Measurements from ENCODE around the gene C1orf105. TPM values are rescaled to one million over a fixed set of nuclear protein-coding genes. Genes with fewer than 3 reads are reported as not detected.

C1orf105 gene
- total and polyA plus RNA-seq, 2 donors = 2.9 TPM; not detected in 1

DNA sequence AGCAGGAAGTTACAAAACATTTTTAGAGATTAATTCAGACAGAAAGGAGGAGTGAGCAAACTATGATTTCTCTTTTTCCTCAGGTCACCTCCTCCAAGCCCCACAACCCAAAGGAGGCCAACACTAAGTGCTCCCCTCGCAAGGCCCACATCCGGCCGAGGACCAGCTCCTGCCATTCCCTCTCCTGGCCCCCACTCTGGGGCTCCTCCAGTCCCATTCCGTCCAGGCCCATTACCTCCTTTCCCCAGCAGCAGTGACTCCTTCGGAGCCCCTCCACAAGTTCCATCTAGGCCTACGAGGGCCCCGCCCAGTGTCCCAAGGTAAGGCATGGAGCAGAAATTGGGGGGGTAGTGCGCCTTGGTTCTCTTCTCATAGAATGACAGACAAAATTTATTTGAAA, 32.0 kb upstream of the C1orf105 start:
- Histone ChIP-seq H3K4me3 (ENCODE audit: low read depth, low read length) (no peak overlapping the region), H3K36me3 (ENCODE audit: insufficient read depth) (no peaks in the 10 kb centered on the region), H3K27ac (ENCODE audit: low read depth) (no peak overlapping the region), H3K4me1 (ENCODE audit: insufficient read depth) (no peaks in the 10 kb centered on the region)
- WGBS = 96% methylated on average over 8 of the region's 8 CpGs
- DNase-seq (ENCODE audit: extremely low spot score) = no peak

DNA sequence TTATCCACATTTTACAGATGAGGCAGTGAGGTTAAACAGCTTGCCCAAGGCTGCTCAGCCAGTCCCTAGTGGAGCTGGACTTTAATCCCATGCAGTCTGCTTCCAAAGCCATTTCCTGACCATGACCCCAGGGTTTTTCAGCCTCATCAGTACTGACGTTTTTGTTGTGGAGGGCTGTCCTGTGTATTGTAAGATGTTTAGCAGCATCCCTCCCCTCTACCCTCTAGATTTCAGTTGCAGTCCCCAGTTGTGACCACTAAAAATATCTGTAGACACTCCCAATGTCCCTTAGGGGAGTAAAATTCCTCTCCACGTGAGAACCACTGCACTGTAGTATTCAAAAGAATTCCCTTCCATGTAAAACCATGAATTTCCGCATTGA, 30.2 kb upstream of the C1orf105 start:
- H3K4me1 ChIP-seq (ENCODE audit: insufficient read depth) = peaks cover 2% of the 10 kb centered on the region
- no peak overlapping the region for H3K27ac ChIP-seq (ENCODE audit: low read depth)
- H3K4me3 ChIP-seq (ENCODE audit: low read depth, low read length) = no peak overlapping the region
- 56% methylated on average over 3 of the region's 3 CpGs for WGBS
- no peaks in the 10 kb centered on the region for H3K36me3 ChIP-seq (ENCODE audit: insufficient read depth)
- DNase-seq (ENCODE audit: extremely low spot score) = no peak

DNA sequence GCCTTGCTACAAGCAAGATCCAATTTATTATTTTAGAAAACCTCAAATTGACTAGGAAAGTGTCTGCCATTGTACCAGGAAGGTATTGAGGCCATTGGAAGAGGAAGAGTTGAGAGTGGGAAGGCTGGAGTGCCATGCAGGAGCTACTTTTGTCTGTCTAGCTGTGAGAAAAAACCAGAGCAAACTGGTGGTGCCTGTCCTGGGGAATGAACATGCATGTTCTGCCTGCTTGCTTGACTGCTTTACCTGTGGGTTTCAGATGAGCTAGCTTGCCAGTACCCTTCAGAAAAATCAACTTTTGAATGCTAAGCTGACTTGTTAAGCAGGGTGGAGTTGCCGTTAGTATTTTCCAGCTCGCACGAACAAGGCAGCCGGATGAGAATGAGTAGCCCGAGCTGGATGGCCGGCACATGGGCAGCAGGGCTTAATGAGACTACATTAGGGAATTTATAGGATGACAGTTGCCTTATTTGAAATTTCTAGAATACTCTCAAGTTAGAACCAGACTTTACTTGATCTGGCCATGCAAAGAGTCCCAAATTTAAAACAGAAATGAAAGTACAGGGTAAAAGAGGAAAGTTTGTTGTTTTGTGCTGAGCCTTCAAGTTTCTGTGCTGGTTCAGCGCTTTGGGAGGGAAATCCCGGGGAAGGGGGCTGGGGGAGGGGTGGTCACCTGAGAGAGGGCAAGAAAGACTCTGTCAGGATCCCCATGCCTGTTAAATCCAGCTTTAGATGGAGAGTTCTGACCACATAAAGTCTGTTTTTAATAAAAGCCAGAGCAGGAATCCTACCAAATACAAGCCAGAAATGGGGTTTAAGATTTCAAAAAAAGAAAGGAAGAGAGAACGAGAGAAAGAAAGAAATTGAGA, 29.6 kb upstream of the C1orf105 start:
- Histone ChIP-seq H3K4me1 (ENCODE audit: insufficient read depth) (peaks cover 2% of the 10 kb centered on the region), H3K36me3 (ENCODE audit: insufficient read depth) (no peaks in the 10 kb centered on the region), H3K27ac (ENCODE audit: low read depth) (no peak overlapping the region), H3K4me3 (ENCODE audit: low read depth, low read length) (peak overlapping the region; percentile 25)
- WGBS = 25% methylated on average over 9 of the region's 9 CpGs
- DNase-seq (ENCODE audit: extremely low spot score) = no peak

DNA sequence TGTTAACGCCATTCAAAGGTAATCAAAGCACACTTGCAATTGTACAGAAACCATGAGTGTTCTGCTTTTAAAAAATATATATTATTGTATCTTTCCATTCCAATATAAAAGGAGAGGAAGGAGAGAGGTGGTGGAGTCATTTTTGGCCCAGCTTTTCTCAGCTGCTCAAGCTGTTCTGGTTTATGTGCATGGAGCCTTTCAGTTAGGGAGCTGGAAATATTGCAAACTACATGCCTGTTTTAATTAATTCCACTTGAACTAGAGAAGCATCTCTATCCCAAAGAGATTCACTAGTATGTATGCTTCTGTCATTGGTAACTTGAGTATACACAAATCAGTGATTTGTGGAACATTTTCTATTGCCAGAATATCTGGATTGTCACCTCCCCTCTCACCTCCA, 28.5 kb upstream of the C1orf105 start:
- H3K27ac ChIP-seq (ENCODE audit: low read depth) = no peak overlapping the region
- H3K4me1 ChIP-seq (ENCODE audit: insufficient read depth) = peaks cover 2% of the 10 kb centered on the region
- no peaks in the 10 kb centered on the region for H3K36me3 ChIP-seq (ENCODE audit: insufficient read depth)
- no peak overlapping the region for H3K4me3 ChIP-seq (ENCODE audit: low read depth, low read length)
- 94% methylated on average over 1 of the region's 1 CpG for WGBS
- no peak for DNase-seq (ENCODE audit: extremely low spot score)

DNA sequence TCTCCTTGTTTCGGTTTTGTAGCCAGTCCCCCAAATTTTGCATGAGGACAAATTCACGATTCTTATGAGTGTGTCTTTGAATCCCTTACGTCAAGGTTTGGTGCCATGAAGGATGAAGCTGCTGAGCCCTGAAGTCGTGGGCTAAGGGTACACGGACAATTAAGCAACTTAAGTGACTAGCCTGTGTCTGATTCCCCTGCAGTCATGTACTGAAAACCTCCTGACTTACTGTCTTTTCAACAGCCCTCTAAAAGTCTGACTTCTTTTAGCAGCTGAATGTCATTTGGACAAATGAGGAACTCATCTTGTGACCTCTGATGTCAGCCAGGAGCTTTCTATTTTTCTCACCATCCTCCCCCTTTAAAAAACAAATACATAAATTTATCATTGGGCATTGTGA, 27.1 kb upstream of the C1orf105 start:
- WGBS = 84% methylated on average over 5 of the region's 5 CpGs
- Histone ChIP-seq H3K36me3 (ENCODE audit: insufficient read depth) (no peaks in the 10 kb centered on the region), H3K4me1 (ENCODE audit: insufficient read depth) (peaks cover 2% of the 10 kb centered on the region), H3K4me3 (ENCODE audit: low read depth, low read length) (no peak overlapping the region), H3K27ac (ENCODE audit: low read depth) (no peak overlapping the region)
- DNase-seq (ENCODE audit: extremely low spot score) = no peak

DNA sequence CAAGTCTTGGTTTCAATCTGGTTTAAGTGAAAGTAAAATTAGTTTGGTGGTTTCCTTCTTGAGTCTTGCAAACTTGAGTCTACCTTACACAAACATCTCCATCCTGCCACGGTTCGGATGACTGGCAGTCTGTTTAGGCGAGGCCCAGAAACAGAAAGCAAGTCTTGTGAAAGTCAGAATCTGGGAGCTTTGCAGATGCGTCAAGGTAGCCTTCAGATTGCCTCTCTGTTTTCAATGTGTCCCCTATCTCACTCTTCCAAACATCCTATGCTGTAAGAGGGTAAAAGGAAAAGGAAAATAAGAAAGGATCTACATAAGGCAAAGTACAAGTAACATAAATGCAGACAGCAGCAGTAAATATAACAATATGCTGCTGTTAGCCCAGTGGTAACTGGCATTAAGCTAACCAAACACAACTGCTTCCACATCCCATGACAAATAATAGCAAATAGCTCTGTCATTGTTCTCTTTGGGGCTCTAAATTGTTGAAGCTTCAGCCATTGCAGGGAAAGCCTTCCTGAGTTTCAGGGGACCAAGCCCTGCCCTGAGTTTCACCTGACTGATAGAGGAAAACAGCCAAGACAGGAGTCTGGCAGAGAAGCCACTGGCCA, 26.2 kb upstream of the C1orf105 start:
- no peak for DNase-seq (ENCODE audit: extremely low spot score)
- H3K27ac ChIP-seq (ENCODE audit: low read depth) = peak overlapping the region; percentile 74
- no peak overlapping the region for H3K4me3 ChIP-seq (ENCODE audit: low read depth, low read length)
- WGBS = 69% methylated on average over 4 of the region's 4 CpGs
- H3K36me3 ChIP-seq (ENCODE audit: insufficient read depth) = no peaks in the 10 kb centered on the region
- peaks cover 2% of the 10 kb centered on the region for H3K4me1 ChIP-seq (ENCODE audit: insufficient read depth)

DNA sequence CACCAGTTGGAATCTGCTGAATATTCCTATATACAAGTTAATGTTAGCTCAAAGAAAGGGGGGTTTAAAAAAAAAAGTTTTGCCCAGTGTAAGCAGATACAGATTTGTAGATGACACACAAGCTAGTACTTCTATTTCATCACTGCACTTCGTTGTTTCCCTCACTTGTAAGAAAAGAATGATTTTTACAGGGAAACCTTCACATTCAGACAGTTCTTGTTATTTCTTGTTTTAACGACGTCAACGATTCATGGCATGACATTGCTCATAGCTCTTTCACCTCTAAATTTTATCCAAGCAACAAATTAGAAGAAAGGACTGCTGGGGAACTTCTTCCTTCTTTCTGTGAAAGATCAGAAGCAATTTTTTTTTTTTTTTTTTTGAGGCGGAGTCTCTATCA, 25.7 kb upstream of the C1orf105 start:
- H3K4me1 ChIP-seq (ENCODE audit: insufficient read depth) = peaks cover 2% of the 10 kb centered on the region
- H3K27ac ChIP-seq (ENCODE audit: low read depth) = no peak overlapping the region
- WGBS = 82% methylated on average over 5 of the region's 5 CpGs
- no peak for DNase-seq (ENCODE audit: extremely low spot score)
- H3K36me3 ChIP-seq (ENCODE audit: insufficient read depth) = no peaks in the 10 kb centered on the region
- no peak overlapping the region for H3K4me3 ChIP-seq (ENCODE audit: low read depth, low read length)

DNA sequence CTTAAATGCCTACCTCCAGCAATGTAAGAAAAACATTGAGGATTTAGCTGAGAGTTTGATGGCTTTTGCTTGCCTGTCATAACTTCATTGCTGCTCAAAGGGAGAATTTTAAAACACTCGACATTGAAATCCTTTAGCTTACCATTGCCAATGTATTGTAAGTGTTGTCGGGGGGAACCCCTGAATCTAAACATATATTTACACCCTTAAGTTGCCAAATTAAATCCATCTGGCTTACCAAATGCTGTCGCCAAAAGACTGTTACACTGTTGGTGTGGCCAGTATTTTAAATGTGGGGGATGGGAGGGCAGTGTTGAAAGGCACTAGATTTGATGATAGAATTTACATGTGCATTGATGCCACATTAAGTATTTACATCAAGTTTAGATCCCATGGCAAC, 24.9 kb upstream of the C1orf105 start:
- WGBS = 78% methylated on average over 3 of the region's 3 CpGs
- Histone ChIP-seq H3K4me1 (ENCODE audit: insufficient read depth) (peaks cover 2% of the 10 kb centered on the region), H3K27ac (ENCODE audit: low read depth) (no peak overlapping the region), H3K4me3 (ENCODE audit: low read depth, low read length) (no peak overlapping the region), H3K36me3 (ENCODE audit: insufficient read depth) (no peaks in the 10 kb centered on the region)
- DNase-seq (ENCODE audit: extremely low spot score) = no peak

DNA sequence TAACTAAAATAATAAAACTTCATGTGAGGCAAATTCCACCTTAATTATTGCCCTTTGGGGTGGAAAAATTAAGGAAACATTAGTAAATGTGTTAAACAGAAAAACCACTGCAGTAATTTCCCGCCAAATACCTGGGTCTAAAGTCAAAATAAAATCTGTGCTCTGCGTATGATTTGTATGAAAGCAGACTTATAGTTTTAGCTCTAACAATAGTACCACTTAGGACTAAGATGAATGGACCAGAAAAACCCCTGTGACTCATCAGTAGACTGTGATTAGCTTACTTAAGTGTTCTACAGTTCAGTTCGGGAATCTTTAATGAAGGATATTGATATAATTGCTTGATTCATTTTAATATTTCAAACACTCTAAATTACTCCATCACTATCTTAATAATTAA, 23.3 kb upstream of the C1orf105 start:
- no peak overlapping the region for H3K27ac ChIP-seq (ENCODE audit: low read depth)
- peaks cover 2% of the 10 kb centered on the region for H3K4me1 ChIP-seq (ENCODE audit: insufficient read depth)
- WGBS = 64% methylated on average over 3 of the region's 3 CpGs
- H3K36me3 ChIP-seq (ENCODE audit: insufficient read depth) = no peaks in the 10 kb centered on the region
- H3K4me3 ChIP-seq (ENCODE audit: low read depth, low read length) = no peak overlapping the region
- no peak for DNase-seq (ENCODE audit: extremely low spot score)

DNA sequence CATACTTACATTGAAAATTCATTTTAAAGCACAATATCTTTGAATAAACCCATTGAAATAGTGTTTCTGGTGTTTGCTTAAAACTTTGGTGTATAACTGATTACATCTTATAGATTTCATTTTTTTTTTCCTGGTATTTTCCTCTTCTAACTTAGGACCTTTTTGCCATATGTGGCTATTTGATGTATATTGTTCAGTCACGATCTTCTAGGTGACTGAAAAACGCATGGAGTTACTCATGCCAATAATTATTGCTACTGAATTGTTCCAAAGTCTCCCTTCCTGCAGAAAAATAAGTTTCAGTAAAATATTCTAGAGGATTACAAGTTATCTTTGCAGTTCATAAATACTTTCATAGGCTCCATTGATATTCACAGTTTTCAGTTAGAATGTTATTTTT, 22.9 kb upstream of the C1orf105 start:
- Histone ChIP-seq H3K4me3 (ENCODE audit: low read depth, low read length) (no peak overlapping the region), H3K4me1 (ENCODE audit: insufficient read depth) (peaks cover 2% of the 10 kb centered on the region), H3K36me3 (ENCODE audit: insufficient read depth) (no peaks in the 10 kb centered on the region), H3K27ac (ENCODE audit: low read depth) (no peak overlapping the region)
- 82% methylated on average over 2 of the region's 2 CpGs for WGBS
- no peak for DNase-seq (ENCODE audit: extremely low spot score)

DNA sequence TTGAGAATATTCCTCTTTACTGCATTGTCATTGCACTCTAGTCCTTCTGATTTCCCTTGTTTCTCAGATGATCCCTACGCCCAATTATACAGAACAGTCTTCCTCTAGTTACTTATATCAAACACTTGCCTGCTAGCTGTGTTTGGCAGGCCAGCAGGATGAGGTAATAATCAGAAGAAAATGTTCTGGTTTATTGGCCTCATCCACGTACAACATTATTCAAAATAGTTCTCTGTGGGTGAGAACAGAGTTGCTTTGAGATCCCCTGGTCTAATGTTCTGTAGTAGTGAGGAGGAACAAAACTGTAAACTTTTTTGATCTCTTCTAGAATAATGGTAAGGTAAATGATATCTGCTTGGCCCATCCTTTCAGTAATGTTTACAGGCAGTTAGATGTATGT, 22.3 kb upstream of the C1orf105 start:
- H3K4me1 ChIP-seq (ENCODE audit: insufficient read depth) = peaks cover 2% of the 10 kb centered on the region
- DNase-seq (ENCODE audit: extremely low spot score) = no peak
- no peaks in the 10 kb centered on the region for H3K36me3 ChIP-seq (ENCODE audit: insufficient read depth)
- peak overlapping the region; percentile 2 for H3K27ac ChIP-seq (ENCODE audit: low read depth)
- H3K4me3 ChIP-seq (ENCODE audit: low read depth, low read length) = no peak overlapping the region
- 43% methylated on average over 2 of the region's 2 CpGs for WGBS

DNA sequence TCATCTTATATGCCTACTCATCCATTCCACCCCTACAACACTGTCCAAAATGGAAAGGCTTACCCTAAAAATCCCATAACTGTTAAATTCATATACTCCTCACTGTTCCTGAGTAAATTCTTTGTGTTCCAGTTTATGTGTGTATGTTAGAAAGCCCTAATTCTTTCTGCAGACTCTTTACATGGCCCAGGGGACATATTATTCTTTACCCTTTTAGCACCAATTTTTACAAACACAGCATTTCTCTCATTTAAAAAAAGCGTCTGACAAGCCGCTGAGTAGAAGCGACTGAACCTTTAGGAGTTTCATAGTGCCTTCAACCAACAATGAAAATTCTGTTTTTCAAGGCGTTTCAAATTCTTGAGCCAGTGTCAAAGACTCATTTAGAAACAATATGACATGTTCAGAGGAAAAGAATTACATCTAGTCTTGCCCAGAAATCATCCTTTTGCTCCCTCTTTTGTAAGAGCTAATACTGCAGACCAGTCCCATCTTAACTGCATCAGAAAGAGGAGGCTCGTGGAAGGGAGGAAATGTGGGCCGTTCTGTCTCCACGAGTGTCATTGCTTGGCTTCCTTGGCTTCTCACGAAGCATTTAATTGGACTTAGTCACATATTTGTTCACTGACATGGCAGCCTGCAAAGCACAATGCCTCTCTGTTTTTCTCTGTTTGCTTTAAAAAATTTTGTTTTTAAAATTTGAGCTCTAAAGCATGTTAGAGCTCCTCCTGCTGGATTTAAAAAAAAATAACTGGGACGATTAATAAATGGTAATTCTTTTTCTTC, 21.3 kb upstream of the C1orf105 start:
- Histone ChIP-seq H3K36me3 (ENCODE audit: insufficient read depth) (no peaks in the 10 kb centered on the region), H3K27ac (ENCODE audit: low read depth) (peak overlapping the region; percentile 50), H3K4me1 (ENCODE audit: insufficient read depth) (peaks cover 2% of the 10 kb centered on the region), H3K4me3 (ENCODE audit: low read depth, low read length) (no peak overlapping the region)
- 26% methylated on average over 9 of the region's 9 CpGs for WGBS
- peak; percentile 82 for DNase-seq (ENCODE audit: extremely low spot score)

DNA sequence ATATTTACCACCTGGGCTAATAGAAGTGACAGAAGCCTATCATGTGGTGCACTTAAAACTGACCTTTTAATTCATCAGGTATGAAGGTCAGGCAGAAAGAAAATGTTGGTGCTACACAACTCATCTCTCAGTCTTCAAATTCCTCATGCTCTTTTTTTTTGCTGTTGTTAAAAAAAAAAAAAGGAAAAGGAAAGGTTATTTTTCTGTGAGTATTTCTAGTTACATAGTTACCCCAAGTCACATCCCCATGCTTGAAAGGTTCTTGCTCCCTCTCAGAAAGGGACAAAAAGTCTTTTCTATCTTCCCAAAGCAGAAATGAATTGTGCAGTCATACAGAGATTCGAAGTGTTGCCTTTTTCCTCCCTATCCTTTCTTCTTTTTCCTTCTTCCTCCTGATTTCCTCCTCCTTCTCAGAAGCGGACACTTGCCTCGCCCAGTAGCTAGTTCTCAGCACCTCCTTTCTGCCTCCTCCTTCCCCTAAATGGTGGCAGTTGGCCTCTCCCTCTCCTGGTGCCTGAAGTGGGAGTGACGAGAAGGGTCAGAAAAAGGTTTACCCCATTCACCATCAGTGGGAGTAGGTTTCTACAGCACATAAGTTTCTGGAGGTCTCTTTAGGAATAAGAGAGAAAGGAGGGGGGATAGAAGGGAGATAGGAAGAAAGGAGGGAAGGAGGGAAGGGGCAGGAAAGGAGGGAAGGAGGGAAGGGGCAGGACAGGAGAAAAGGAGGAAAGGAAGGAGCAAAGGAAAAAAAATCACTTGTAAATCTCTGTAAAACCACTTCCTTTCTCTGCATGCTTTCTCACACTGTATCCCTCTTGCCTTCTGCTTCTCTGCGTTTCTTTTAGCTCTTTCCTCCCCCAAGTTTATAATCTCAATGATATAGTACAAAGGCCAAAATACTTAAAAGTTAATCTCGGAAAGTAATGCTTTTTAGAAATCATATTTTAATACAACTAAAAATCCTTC, 20.4 kb upstream of the C1orf105 start:
- H3K4me3 ChIP-seq (ENCODE audit: low read depth, low read length) = no peak overlapping the region
- H3K4me1 ChIP-seq (ENCODE audit: insufficient read depth) = no peaks in the 10 kb centered on the region
- DNase-seq (ENCODE audit: extremely low spot score) = no peak
- H3K36me3 ChIP-seq (ENCODE audit: insufficient read depth) = no peaks in the 10 kb centered on the region
- peak overlapping the region; percentile 39 for H3K27ac ChIP-seq (ENCODE audit: low read depth)
- WGBS = 57% methylated on average over 6 of the region's 6 CpGs
